Erythroblast (primary cell): ENCODE results near the gene PDE4D.
"Not testable (repeated sequence)": the region's sequence is repeated elsewhere in the genome, so short reads cannot be mapped to it uniquely, and the experiment has no call there.

Source experiments
- DNase-seq, 2 experiments: peaks; one replicate each; lab custom pipeline; 2025; lab: John Stamatoyannopoulos, UW
- GATA1 ChIP-seq: IDR thresholded peaks from 2 replicates; pipeline ENCODE4 v1.6.1; 2011; ENCODE audit warnings: low read depth, mild to moderate bottlenecking, control low read depth, low read length, moderate library complexity
- POLR2A ChIP-seq: IDR thresholded peaks from 2 replicates; pipeline ENCODE4 v1.6.1; 2011; ENCODE audit warnings: mild to moderate bottlenecking, low read length

PDE4D gene

DNA sequence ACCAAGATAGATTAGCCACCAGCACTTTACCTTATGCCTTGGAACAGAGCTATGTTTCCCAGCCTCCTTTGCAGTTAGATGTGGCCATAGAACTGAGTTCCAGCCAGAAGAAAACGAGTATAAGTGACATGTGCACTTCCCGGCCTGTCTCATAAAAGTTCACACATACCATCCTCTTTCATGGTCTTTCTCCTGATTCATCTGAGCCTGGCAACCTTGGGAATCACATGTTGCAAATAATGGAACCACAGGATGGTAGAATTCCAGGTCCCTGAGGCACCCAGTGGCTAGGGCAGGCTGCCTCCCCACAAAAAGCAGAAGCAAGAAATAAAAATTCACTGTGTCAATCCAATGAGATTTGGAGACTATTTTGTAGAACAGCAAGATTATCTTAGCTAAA lies 128.1 kb downstream of the PDE4D start:
- DNase-seq, result no peak
- TF ChIP-seq POLR2A (no peak), GATA1 (no peak)

DNA sequence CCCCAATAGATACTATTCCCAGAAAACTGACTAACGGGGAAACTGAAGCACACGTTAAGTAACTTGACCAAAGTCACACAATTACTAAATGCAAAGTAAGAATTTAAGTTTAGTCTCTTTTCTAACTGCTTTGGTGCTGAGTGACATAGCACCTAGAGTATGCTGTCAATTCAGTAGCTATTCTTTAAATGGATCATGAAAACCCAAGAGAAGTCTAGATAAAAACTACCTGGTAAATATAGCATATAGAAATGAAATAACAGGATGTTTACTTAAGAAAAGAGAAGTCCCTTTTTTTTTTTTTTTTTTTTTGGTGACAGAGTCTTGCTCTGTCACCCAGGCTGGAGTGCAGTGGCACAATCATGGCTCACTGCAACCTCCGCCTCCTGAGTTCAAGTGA lies 129.2 kb downstream of the PDE4D start:
- TF ChIP-seq GATA1 (no peak), POLR2A (no peak)
- DNase-seq, result no peak

- DNase-seq, result no peak
- no peak for TF ChIP-seq GATA1
- TF ChIP-seq POLR2A, result no peak
Observed at GRCh38 chr5:59763541-59763940, 130.0 kb downstream of the PDE4D start.

DNA sequence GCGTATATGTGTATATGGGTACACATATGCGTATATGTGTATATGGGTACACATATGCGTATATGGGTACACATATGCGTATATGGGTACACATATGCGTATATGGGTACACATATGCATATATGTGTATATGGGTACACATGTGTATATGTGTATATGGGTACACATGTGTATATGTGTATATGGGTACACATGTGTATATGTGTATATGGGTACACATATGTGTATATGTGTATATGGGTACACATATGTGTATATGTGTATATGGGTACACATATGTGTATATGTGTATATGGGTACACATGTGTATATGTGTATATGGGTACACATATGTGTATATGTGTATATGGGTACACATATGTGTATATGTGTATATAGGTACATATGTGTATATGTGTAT lies 131.3 kb downstream of the PDE4D start:
- not testable (repeated sequence) for DNase-seq

DNA sequence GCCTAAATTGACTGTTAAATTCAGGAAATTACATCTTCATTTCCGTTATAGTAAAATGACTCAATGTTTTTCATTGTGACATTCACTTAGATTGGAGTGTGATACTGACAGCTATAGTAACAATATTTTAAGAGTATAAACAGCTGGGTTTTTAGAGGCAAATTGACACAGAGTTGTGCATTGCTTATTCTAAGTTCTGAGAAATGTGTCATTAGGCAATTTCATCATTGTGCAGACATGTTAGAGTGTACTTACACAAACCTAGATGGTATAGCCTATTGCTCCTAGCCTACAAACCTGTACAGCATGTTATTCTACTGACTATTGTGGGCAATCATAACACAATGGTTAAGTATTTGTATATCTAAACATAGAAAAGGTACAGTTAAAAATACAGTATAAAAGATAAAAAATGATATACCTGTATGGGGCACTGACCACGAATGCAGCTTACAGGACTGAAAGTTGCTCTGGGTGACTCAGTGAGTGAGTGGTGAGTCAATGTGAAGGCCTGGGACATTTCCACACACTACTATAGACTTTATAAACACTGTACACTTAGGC lies 132.7 kb downstream of the PDE4D start:
- DNase-seq, result no peak
- TF ChIP-seq POLR2A (no peak), GATA1 (no peak)

- no peak for DNase-seq
- TF ChIP-seq POLR2A (no peak), GATA1 (no peak)
Observed at GRCh38 chr5:59759600-59760351, 133.8 kb downstream of the PDE4D start.

DNA sequence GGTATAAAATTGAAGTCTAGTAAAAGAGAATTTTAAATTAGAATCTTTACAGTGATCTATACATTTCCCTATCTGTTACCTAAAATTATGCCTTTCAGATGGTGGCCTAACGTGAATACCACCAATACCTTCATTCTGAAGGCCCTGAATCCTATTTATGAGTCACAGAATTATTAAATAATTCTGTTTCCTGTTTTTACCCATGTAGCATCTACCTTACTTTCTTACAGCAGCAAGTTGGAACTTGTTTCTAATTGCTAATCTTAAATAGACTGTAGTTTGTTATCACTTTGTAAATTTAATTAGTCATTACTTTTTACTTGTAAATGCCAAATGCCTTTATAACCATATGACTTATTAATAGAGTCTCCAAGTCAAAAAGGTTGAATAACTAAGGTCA lies 135.0 kb downstream of the PDE4D start:
- DNase-seq, result no peak
- no peak for TF ChIP-seq GATA1
- no peak for TF ChIP-seq POLR2A

DNA sequence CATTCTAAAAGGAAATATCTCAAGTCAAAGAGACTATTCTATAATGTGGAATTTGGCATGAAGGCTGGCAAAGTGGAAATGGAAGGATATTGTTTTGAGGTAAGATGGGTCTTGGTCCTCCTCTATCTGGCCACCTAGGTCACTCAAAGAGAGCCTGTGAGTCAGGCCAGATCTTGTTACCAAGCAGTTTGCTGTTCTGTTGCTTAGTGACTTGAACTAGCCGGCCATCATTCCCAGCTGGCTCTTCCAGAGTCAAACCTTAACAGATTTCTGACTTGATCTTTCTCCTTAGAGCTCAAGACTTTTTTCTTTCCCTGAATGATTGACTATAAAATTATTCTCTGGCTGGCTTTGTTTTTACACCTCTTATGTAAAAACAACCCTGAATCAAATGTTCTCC lies 136.1 kb downstream of the PDE4D start:
- TF ChIP-seq GATA1, result no peak
- TF ChIP-seq POLR2A, result no peak
- no peak for DNase-seq

GRCh38 chr5:59756373-59757035 lies 137.0 kb downstream of the PDE4D start:
- TF ChIP-seq GATA1 (no peak), POLR2A (no peak)
- no peak for DNase-seq

- TF ChIP-seq POLR2A, result no peak
- TF ChIP-seq GATA1, result no peak
- no peak for DNase-seq
Observed at GRCh38 chr5:59755476-59755875, 138.1 kb downstream of the PDE4D start.

DNA sequence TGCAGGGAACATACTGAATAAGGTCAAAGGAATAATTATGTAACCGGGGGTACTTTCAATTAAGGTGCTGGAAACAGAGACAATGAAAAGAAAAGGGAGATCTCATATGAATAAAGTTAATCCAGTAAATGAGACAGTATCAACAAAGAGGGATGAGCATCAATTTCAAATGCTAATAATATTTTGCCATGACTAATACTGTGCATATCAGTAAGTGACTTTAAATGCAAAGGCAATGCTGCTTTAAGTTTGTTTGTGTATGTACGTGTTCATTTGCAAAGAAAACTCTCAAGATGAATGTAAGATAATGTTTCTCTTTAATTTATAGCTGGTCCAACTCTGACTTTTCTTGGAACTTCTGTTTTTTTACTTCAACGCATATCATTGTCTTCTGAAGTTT lies 139.9 kb downstream of the PDE4D start:
- no peak for DNase-seq
- TF ChIP-seq GATA1 (no peak), POLR2A (no peak)

DNA sequence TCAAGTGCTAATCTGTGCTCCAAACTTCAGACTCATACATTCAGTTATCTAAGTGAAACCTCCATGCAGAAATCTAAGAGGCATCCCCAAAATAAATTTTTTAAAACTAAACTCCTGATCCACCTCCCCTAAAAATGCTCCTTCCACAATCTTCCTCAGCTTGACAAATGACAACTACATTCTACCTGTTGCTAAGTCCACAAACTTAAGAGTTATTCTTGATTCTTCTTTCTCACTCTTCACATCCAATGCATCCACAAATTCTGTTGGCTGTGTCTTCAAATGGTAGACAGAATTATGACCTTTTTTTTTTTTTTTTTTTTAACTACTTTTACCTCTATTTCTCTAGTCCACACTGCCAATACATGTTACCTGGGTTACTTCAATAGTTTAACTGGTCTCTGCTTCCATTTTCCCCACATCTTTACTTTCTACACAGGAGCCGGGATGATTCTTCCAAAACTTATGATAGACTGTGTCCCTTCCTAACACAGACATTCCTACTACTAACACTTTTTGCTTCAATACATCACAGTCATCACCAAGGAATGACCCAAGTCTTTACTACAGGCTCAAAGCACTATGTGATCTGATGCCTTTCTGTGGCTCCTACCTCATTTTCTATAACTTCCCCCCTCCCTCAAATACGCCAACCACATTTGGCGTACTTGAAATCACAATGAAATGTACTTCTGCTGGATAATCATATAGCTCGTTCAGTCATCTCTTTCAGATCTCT lies 143.6 kb downstream of the PDE4D start:
- TF ChIP-seq GATA1, result no peak
- no peak for TF ChIP-seq POLR2A
- DNase-seq, result no peak

GRCh38 chr5:59748036-59748663 lies 145.4 kb downstream of the PDE4D start:
- DNase-seq, result not testable (repeated sequence)
